Activated T-cell treated with anti-CD3 and anti-CD28 coated beads for 48 hours (primary cell): ENCODE data around the gene UQCC2.

Experiments used
- DNase-seq: peaks from one replicate; pipeline ENCODE4 v3.0.0-alpha.2; 2020; ENCODE audit warnings: low read depth

The UQCC2 gene

GRCh38 chr6:33651403-33651802 lies 60.1 kb downstream of the UQCC2 start:
- DNase-seq, result no peak
